Ishikawa (cell line): Measurements from ENCODE around the gene TUBGCP6.

ENCODE experiments used
- EGR1 ChIP-seq: IDR thresholded peaks from 2 replicates; pipeline ENCODE4 v1.6.1; 2012
- RAD21 ChIP-seq: IDR thresholded peaks from 2 replicates; pipeline ENCODE4 v1.6.1; 2012; ENCODE audit warnings: low read depth
- TEAD4 ChIP-seq: IDR thresholded peaks from 2 replicates; pipeline ENCODE4 v1.6.1; 2012
- USF1 ChIP-seq: IDR thresholded peaks from 2 replicates; pipeline ENCODE4 v1.6.1; 2012
- ZBTB7A ChIP-seq: IDR thresholded peaks from 2 replicates; pipeline ENCODE4 v1.6.1; 2012; ENCODE audit warnings: low read depth

DNA sequence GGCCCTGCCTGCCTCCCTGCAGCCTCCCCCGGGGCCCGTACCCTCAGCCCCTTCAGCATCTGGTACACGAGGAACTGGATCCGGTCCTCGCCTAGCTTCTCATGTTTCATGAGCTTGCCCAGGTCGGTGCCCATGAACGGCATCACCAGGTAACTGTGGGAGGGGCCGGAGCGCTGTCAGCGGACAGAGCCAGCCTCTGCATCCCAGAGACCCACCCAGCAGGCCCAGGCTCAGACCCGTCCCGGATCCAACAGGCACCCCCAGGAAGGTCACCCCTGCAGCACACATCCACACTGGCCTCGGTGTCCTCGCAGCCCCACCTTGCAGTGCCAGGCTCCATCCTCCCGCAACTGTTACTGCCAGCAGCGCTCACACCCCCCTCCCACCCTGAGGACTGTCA, 12.2 kb upstream of the TUBGCP6 start:
- TF ChIP-seq EGR1 (no peak), ZBTB7A (no peak), USF1 (no peak), RAD21 (no peak), TEAD4 (no peak)
